COLO829 (cell line): ENCODE data around the gene MRPL28.
"Not testable (repeated sequence)": the region's sequence is repeated elsewhere in the genome, so short reads cannot be mapped to it uniquely, and the experiment has no call there.

ENCODE experiments used
- DNase-seq: peaks from one replicate; pipeline ENCODE4 v3.0.0; 2012; ENCODE audit warnings: low spot score

MRPL28 gene

GRCh38 chr16:359067-359763 lies 11.1 kb downstream of the MRPL28 start:
- no peak for DNase-seq

DNA sequence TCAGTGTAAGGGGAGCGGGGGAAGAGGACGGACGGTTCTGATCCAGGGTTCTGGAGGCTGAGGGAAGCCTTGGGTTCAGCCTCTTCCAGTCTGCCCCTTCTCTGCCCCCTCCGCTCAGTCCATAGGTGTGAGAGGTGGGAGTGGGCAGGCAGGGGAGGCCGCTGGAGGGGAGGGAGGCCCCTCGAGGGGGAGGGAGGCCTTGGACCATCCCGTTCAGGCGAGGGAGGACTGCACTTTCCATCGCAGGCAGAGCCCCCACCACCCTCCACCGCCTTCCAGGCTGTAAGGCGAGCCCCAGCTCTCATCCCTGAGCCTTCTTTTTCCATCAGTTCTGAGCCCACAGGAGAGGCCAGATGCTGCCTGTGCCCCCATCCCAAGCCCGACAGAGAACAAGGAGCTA lies 13.6 kb downstream of the MRPL28 start:
- no peak for DNase-seq

DNA sequence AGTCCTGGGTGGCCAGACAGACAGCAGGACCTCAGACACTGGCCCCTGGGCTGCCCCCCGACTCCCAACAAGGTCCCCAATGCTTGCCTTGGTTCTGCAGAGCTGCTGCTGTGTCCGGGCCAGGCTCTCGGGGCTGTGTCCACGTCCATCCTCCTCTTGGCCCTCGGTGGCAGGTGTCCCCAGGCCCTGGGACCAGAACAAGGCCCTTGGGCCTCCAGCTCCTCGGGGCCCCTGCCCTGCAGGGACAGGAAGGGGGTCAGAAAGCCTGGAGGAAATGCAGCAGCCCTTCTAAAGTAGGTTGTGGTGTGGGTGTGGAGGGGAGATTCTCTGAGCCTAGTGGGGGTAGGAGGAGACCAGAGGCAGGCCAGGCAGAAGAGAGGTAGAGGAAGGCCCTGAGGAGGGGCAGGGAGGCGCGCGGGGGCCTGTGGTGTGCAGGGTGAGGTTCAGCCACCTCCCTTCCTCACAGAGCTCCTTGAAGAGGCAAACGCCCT lies 15.3 kb downstream of the MRPL28 start:
- no peak for DNase-seq

- no peak for DNase-seq
Measured at GRCh38 chr16:354291-354881, 16.0 kb downstream of the MRPL28 start.

GRCh38 chr16:353404-354290 lies 16.7 kb downstream of the MRPL28 start:
- no peak for DNase-seq

DNA sequence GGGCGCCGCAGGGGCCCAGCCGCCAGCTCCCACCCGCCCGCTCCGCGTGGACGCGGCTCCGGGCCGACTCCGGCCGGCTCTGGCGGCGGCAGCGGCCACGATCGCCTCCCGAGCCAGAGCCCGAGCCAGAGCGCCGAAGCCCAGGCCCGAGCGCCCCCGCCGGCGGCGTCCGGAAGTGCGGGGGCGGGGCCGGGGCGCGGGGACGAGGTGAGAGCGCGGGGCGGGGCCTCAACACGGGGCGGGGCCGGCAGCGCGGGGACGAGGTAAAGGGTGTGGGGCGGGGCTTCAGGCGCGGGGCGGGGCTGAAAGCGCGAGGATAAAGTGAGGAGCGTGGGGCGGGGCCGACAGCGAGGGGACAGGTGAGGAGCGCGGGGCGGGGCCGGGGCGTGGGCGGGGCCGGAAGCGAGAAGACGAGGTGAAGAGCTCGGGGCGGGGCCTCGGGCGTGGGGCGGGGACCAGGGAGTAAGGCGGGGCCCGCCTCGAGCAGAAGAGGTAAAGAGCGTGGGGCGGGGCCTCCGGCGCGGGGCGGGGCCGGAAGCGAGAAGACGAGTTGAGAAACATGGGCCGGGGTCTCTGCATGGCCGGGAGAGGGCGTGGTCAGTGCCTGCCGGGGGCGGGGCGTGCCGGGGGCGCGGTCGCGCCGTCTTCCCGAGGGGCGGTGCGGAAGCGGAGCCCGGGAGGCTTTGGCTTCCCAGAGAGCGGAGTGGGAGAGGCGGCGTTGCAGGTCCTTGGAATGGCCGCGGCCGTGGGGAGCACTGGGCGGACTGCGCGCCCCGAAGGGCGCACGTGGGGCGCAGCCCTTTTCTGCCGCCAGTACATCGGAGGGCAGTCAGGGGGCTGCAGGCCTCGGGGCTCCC lies 17.6 kb downstream of the MRPL28 start, which contains the start of gene AXIN1:
Gene AXIN1, minus strand, starts transcription at position 177 of the 857 bp plus-strand sequence. CDS start 5,698 bp downstream, outside the sequence.
- peak; percentile 95 for DNase-seq

- DNase-seq: no peak
Measured at GRCh38 chr16:351804-352520, 18.4 kb downstream of the MRPL28 start.

GRCh38 chr16:350203-350602 lies 20.1 kb downstream of the MRPL28 start:
- no peak for DNase-seq

DNA sequence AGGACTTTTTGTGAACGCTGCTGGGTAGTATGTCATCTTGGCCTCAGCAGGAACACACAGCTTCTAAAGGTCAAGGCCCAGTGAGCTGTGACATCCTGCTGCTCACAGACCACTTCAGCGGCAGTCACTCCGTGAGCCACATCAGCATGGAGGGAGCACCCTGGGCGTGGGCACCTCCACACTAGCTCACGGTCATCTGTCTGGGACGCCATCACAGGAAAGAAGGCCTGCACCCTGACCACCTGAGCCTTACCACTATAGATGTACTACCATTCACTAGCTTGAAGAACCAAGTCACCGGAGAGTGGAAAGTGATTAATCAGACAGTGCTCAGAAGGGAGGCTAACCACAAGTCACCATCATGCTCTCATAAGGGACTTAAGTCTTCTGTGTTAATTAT lies 21.1 kb downstream of the MRPL28 start:
- DNase-seq: no peak

GRCh38 chr16:348495-348894 lies 21.8 kb downstream of the MRPL28 start:
- not testable (repeated sequence) for DNase-seq

- no peak for DNase-seq
Measured at GRCh38 chr16:347203-347602, 23.1 kb downstream of the MRPL28 start.

DNA sequence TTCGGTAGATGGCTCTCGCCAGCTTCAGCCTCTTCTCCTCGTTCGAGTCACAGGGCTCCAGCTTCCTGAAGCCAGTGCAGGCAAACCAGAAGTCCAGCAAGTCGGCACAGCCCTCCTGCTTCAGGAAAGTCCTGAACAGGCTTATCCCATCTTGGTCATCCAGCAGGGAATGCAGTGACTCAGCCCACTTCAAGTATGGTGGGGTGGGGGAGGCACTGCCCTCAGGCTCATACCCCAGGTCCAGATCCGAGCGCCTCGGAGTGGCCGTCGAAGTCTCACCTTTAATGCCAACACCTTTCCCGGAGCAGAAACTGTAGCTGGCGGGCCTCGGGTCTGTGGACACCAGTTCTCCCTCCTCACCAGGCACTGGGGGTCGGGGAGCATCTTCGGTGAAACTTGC lies 23.8 kb downstream of the MRPL28 start:
- DNase-seq: no peak

DNA sequence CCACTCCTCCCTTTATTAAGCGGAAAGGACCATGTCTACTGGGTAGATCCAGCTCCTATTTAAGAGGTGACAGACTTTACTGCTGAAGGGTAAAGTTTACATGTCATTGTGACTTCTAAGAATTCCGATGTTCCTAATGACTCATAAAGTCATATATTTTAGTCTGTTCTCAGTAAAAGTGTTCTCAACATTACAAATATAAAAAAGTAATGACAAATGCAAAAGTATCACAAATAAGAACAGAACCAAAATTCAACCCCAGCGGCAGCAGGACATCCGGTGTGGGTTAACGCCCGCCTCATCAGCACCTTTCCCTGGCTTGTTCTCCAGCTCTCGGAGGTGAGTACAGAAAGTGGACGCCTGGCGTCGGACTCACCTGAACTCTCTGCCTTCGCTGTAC lies 24.6 kb downstream of the MRPL28 start:
- no peak for DNase-seq

GRCh38 chr16:342455-343213 lies 27.7 kb downstream of the MRPL28 start:
- DNase-seq: no peak

- DNase-seq: not testable (repeated sequence)
Measured at GRCh38 chr16:341974-342336, 28.4 kb downstream of the MRPL28 start.

- not testable (repeated sequence) for DNase-seq
Measured at GRCh38 chr16:341095-341973, 29.0 kb downstream of the MRPL28 start.

GRCh38 chr16:340370-341091 lies 29.8 kb downstream of the MRPL28 start:
- no peak for DNase-seq

GRCh38 chr16:339680-340079 lies 30.7 kb downstream of the MRPL28 start:
- DNase-seq: no peak
